NCI-H2081 treated with DMSO at 0.1 percent for 48 hours (cell line): Measurements from ENCODE around the gene DECR2.
A peak's percentile ranks its signal among the peaks of the same experiment; 100 is the strongest.
"Not testable (repeated sequence)": the region's sequence is repeated elsewhere in the genome, so short reads cannot be mapped to it uniquely, and the experiment has no call there.

Source experiments
- DNase-seq: peaks from one replicate; lab custom pipeline; 2025; lab: John Stamatoyannopoulos, UW

DECR2 gene

GRCh38 chr16:400061-400591 is 1.6 kb upstream of the DECR2 start:
- DNase-seq = no peak

DNA sequence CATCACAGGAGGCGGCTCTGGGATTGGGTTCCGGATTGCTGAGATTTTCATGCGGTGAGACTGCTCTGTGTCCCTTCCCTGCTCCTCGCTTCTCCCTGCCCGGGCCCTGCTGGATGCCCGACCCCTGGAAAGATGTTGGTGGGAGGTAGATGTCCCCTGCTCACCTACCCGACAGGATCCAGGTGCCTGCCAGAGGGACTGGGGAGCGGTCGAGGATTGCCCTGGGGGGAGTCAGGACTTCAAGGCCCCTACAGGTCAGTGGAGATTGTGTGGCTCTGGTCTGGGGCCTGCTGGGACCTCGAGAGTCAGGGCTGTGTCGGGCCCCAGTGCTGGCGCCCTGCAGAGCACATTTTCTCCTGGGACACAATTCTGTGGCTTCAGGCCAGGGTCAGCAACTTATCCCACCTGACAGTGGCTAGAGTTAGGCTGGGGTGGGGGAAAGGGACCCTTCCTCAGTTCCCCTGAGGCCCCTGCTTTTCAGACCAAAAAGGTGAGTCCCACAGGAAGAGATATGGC is 3.3 kb downstream of the DECR2 start:
- no peak for DNase-seq

GRCh38 chr16:405548-406506 is 4.1 kb downstream of the DECR2 start:
- DNase-seq = no peak

DNA sequence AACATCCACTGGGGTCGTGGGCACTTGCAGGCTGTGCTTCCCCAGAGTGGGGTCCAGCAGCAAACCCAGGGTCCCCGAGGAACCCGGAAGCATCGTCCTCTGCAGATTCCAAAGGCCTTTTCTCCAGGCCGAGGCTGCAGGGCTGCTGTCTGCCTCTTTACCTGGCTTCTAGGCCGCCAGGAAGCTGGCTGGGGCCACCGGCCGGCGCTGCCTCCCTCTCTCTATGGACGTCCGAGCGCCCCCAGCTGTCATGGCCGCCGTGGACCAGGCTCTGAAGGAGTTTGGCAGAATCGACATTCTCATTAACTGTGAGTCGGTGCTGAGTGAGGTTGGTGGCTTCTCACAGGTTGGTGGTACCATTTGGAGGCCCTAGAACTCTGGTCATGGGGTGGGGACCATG is 5.6 kb downstream of the DECR2 start:
- DNase-seq = no peak

DNA sequence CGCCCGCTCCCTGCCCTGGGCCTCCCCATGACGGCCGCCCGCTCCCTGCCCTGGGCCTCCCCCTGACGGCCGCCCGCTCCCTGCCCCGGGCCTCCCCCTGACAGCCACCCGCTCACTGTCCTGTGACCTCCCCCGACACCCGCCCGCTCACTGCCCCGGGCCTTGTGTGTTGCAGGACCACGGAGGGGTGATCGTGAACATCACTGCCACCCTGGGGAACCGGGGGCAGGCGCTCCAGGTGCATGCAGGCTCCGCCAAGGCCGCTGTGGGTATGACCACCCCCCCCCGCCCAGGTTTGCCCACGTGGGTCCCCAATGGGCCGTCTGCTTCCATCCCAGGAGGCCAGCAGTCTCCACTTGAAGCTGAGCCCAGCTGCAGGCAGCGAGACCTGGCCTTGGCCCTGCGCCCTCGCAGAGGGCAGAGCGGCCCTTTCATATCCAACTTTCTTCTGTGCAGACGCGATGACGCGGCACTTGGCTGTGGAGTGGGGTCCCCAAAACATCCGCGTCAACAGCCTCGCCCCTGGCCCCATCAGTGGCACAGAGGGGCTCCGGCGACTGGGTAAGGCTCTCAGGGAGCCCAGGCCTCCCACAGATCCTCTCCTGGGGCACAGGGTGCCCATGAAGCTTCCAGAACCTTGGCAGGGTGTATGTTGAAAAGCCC is 9.0 kb downstream of the DECR2 start:
- no peak for DNase-seq

- DNase-seq = no peak
Measured at GRCh38 chr16:411576-412265, 10.0 kb downstream of the DECR2 start.

DNA sequence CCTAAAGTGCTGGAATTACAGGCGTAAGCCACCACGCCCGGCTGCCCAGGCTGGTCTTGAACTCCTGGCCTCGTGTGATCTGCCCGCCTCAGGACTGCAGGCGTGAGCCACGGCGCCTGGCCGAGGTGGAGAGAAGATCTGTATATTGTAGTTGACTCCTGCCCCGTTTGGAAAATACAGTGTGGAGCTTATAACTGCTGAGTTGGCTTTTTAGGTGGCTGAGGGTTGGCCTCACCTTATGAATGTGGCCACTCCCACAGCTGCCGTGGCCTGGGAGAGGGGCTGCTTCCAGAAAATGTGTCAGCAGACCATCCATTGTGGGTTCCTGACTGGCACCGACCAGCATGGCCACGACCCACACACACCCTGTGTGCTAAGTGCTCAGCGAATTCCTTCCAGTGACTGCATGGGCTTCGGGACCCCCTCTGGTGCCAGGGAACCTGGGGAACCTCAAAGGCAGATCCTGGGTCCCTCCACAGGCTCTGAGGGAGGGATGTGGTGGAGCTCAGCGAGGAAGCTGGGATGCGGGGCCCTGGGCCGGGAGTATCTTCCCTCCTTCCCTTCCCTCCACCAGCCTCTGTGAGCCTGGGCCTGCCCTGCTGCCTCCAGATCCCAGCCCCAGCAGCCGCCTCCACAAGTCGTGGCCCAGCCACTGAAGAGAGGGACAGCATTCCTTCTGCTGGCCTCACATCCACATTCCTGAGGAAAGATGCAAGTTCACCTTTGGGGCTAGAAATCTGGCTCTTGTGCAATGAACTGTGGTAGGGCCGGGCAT is 12.9 kb downstream of the DECR2 start:
- DNase-seq = no peak

DNA sequence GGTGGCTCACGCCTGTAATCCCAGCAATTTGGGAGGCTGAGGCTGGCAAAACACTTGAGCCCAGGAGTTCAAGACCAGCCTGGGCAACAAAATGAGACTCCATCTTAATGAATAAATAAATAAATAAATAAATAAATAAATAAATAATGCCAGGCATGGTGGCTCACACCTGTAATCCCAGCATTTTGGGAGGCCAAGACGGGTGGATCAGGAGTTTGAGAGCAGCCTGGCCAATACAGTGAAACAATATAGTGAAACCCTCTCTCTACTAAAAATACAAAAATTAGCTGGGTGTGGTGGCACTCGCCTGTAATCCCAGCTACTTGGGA is 13.4 kb downstream of the DECR2 start:
- DNase-seq = not testable (repeated sequence)

- not testable (repeated sequence) for DNase-seq
Measured at GRCh38 chr16:422179-422578, 20.5 kb downstream of the DECR2 start.

DNA sequence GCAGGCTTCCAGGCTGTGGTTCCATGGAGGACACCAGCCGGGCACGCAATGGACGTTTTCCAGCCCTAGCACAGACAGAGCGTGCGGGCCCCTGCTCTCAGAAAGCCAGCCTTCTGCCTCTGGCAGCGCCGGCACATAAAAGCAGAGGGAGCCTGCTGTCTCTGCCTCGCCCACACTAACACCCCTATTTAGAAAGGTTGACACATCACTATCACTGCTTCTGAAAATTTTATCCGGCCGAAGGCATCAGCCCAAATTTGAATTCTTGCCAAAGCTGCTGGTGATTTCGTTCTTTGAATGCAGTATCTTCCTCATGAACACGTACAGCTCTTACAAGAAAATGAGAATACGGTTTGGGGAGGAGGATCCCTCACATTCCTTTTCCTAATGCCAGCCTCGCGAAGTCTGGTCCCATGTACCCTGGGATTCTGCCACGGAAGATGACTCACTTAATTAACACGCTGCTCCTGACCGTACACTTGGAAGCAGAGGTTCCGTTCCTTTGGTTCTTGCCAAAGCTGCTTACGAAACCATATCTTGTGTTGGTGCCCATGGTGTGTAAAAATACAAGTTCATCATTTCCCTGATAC is 22.4 kb downstream of the DECR2 start:
- DNase-seq = no peak

DNA sequence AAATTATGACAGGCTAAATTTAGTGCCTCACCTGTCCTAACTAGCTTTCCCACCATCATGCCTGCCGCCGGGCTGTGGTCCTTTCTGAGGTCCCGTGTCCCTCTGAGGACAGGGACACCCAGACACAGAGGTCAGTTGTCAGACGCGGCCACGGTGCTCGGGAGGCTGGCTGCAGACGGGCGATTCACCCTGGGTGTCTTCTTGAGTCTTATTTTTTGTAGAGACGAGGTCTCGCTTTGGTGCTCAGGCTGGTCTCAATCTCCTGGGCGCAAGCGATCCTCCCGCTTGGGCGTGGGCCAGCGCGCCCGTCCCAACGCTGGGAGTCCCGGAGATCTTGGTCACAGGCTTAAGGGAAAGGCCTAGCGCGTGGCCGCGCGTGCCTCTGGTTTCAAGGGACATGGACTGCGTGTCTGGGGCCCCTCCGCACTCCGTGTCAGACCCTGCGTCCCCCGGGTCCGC is 23.0 kb downstream of the DECR2 start:
- no peak for DNase-seq

DNA sequence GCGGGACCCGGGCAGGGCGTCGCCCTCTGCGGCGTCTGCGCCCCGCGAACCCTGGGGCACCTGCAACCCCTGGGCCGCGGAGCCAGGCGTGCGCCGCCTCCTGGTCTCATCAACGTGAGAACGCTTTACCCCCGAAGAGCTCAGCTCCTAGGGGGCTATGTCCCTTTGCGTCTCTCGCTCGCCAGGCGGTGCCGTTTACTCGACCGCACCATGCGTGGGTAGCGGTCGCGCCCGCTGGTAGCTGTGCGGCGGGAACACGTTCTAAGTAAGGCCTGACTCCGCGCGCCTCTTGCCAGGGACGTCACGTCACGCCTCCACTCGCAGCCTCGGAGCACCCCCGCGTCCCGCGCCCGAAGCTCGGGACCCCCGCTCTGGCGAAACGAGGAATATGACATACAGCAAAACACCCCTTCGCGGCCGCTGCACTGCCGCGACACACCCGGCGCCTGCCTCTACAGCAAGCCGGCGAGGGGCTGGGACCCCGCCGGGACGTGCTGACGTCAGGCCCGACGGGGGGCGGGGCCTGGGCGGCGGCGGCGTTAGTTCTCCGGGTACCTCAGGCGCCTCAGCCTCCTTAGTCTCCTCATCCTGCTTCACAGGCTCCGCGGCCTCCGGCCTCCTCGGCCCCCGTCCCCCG is 23.5 kb downstream of the DECR2 start, which contains the start of gene RAB11FIP3:
TSS of gene RAB11FIP3 (plus strand) at position 568 of the 637 bp plus-strand sequence. CDS start 358 bp downstream, outside the sequence.
- DNase-seq = peak; percentile 37

DNA sequence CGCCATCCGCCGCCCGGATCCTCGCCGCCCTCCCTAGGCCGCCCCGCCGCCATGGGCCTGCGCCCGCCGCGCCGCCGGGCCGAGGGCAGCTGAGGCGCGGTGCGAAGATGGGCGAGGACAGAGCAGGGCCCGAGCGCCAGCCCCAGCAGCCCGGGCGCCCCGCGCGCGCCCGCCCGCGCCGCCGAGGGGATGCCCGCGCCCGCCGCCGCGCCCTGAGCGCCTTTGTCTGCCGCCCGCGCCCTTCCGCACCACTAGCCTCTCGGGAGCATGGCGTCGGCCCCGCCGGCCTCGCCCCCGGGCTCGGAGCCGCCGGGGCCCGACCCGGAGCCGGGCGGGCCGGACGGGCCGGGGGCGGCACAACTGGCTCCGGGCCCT is 24.0 kb downstream of the DECR2 start:
- DNase-seq = no peak

GRCh38 chr16:426115-426905 is 24.6 kb downstream of the DECR2 start:
- DNase-seq = no peak

- no peak for DNase-seq
Measured at GRCh38 chr16:426906-427249, 25.2 kb downstream of the DECR2 start.

GRCh38 chr16:427250-427649 is 25.6 kb downstream of the DECR2 start:
- no peak for DNase-seq

GRCh38 chr16:430904-431303 is 29.2 kb downstream of the DECR2 start:
- no peak for DNase-seq

DNA sequence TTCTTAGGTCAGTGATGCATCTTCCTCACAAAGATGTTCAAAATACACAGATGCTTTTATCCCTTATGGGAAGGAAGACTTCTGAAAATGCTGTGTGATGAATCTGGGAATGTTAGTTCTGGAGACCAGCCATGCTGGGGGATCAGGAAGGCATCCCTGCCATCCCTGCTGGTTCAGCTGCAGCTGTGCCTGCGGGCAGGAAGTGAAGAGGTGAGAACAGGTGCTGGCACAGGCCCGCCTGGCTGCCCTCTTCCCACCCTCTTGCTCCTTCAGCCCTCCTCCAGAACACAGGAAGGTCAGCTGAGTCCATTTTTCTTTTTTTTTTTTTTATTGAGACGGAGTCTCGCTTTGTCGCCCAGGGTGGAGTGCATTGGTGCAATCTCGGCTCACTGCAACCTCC is 38.9 kb downstream of the DECR2 start:
- no peak for DNase-seq

- DNase-seq = no peak
Measured at GRCh38 chr16:441447-441846, 39.8 kb downstream of the DECR2 start.

DNA sequence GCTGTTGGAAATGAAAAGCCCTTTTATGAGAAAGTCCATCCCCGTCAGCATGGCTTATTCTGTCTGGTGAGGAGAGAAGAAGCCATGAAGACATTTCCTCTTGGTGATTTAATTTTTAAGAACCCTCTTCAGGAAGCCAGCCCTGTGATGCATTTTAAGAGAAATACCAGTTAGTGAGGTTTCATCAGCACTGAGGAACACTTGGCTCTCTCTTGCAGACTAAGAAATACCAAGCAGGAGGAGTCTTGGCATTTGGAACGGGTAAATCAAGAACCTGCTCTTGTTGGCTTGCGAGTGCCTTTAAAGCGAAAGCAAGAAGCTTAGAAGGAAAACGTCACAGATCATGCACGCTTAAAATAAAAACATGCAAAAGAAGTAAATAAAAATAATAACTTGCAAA is 41.3 kb downstream of the DECR2 start:
- DNase-seq = no peak
